GM19455 (cell line): ENCODE measurements around the gene PPIL3.

Source experiments
- ATAC-seq: cut with Tn5 transposase; IDR thresholded peaks from one replicate; pipeline ENCODE4 v1.9.1; 2021; ENCODE audit not compliant: unreplicated experiment

Gene PPIL3

DNA sequence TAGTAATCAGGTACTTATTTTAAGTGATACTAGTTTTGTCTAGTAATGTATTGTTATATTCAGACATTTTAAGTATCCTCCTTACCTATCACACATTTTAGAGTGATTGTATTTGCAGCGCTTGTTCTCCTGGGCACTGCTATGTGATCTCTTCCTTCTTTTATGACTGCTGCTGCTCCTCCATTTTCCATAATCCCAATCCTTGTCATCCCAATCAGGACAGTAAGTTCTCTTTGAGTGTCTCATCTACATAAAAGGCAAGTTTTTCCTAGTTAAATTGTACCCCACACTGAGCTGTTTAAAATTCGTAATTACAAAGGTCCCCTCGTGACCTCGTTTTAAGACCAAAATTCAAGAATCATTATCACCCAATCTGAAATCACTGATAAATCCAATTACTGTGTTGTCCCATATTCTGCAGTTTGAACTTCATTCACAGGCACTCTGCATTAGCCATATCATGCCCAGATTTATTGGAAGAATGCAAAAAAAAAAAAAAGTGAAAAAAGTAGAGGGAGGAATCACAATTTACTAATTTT, 27.2 kb downstream of the PPIL3 start:
- no peak for ATAC-seq

DNA sequence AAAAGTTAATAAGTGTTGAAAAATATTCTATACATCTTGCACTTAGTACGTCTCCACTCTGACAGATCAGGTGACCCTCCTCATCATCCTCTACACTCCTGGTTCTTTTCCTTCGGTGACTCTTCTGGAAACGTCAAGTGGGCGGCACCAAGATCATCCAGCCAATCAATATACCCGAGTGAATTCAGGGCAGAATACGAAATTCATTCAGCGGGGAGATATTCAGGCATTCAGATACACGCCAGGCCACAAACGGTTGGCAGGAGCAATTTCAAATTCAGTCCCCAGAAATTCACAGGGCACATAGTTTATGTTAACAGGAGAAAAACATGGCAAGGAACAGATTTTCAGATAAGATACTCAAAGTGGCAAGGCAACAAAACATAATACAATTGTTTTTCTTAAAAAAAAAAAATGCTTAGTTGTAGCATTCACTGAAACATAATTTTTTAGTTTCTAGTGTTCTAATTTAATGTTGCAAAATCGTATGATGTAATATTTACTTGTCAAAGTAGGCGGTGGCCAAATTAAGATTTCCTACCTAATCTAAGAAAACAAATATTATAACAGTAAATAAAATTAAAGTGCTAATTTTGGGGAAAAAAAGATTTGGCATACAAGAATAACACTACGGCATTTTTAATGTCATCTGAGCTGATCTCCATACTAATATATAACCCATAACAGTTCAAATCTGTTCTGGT, 28.6 kb downstream of the PPIL3 start:
- ATAC-seq: no peak

DNA sequence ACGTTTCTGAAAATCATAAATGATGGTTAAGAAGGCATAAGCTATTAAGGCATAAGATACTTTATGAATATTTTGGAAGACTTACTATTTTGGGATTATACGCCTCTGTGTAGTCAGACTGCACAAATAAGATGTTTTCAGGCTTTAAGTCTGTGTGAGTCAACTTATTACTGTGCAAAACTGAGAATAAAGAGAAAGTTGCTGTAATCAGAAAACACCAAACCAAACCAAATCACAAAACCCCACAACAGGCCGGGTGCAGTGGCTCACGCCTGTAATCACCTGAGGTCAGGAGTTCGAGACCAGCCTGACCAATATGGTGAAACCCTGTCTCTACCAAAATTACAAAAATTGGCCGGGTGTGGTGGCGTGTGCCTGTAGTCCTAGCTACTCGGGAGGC, 32.1 kb downstream of the PPIL3 start:
- no peak for ATAC-seq

GRCh38 chr2:200852605-200853004, 36.3 kb downstream of the PPIL3 start:
- no peak for ATAC-seq

DNA sequence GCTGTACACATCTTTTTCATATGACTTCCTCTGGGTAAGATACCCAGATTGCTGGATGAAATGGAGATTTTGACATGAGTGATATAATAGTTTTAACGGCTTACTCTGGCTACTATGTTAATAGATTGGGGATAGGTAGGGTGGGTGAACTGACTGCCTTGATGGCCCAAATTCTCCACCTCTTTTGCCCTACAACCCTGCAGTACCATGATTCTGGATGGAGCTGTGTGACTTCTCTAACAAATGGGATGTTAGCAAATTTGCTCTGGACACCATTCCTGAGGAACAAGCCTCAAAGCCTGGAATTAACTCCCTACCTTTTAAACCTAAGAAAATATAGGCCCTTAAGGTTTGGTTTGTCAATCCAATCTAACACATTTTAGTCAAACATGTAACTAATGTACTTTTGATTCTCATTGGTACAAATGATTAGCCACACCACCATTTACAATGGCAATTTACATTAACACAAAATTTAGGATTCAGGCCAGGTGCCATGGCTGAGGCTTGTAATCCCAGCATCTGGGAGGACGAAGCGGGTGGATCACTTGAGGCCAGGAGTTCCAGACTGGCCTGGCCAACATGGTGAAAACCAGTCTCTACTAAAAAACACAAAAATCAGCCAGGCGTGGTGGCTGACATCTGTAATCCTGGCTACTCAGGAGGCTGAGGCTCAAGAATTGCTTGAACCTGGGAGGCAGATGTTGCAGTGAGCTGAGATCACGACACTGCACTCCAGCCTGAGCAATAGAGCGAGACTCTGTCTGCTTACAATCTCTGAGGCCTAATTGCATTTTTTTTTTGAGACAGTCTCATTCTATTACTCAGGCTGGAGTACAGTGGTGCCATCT, 37.3 kb downstream of the PPIL3 start:
- no peak for ATAC-seq

GRCh38 chr2:200850512-200851256, 38.2 kb downstream of the PPIL3 start:
- ATAC-seq: no peak

GRCh38 chr2:200847939-200848338, 40.9 kb downstream of the PPIL3 start:
- ATAC-seq: no peak

DNA sequence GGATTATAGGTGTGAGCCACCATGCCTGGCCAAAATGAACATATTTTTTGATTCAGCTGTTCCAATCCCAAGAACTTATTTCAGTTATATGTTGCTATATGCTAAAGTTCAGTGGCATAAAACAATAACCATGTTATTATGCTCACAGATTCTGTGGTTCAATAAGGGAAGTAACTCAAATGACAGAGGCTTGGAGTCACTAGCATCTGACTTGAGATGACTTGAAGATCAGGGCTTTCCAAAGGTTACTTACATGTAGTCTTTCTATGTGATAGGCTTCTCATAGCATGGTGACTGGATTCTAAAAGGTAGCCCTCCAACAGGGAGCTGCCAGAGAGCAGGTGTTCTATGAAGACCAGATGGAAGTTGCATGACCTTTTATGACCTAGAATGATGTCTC, 41.6 kb downstream of the PPIL3 start:
- ATAC-seq: no peak

DNA sequence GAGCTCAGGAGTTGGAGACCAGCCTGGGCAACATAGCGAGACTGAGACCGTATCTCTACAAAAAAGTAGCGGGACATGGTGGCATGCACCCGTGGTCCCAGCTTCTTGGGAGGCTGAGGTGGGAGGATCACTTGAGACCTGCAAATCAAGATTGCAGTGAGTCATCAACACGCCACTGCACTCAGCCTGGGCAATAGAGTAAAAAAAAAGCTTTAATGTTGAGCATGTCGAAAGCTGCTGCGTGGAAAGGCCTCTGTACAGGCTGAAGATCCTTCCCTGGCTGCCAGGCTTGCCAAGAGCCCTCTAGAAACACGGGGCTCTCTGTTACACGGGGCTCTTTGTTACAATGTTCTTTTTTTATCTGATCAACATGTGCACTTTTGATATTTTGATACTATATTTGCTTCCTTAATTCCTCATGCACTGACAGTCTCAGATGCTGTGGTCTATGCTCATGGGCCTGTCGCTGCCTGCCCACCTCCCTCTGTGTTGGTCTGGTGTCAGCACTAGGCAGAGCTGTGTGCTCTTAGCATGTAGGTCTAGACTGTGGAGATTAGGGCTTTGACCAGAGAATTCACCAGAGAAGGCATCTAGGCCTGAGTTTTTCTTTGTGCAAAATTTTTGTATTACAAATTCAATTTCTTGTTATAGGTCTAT, 43.1 kb downstream of the PPIL3 start:
- no peak for ATAC-seq

DNA sequence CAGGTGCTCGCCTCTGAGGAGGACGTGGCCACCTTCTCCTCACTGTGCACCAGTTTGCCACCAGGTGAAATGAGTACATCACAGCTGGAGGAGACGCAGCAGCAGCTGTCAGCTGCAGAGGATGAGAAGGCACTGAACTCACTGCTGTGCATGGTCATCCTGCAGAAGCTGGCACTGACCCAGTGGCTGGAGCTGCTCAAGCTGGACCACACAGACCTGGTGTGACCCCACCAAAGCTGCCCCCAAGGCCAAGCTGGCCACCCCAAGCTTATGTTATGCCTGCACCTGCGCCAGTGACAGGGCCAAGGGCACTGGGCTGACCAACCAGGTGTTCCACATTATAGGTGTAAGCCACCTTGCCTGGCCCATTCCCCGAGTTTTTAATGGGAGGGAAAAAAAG, 43.7 kb downstream of the PPIL3 start:
- no peak for ATAC-seq

DNA sequence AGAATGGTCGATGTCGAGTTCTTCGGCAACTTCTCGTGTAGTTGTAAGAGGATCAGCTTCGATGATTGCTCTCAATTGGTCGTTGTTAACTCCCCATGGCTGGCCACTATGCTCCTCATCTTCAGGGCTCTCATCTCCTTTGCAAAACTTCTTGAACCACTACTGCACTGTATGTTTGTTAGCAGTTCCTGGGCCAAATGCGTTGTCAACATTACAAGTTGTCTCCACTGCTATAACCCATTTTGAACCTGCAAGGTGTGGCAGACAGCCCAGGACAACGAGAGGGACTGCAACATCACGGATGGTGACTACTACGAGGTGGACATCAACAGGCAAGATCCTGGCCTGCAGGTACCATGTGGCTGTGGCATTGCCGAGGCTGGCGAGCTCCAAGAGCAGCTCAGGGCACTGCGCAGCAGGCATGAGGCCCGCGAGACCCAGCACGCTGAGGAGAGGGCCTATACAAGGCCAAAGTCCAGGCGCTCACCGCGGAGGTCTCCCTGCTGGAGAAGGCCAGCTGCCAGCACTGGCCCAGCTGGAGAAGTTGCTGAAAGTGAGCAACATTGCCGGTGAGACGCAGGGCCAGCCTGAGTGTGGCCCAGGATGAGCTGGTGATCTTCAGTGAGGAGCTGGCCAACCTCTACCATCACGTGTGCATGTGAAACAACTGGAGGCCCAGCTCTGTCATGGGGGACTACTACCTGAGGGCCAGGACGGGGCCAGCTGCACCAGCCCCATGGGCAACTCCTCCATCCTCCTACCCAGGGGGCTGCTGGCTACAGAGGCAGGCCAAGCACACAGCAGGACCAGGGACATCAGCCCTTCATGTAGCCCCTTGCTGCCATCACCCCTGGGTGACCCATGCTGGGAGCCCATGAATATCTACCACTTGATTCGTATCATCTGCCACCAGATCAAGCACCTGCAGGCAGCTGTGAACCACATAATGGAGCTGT, 44.6 kb downstream of the PPIL3 start:
- no peak for ATAC-seq

GRCh38 chr2:200839513-200839912, 49.4 kb downstream of the PPIL3 start:
- no peak for ATAC-seq

- no peak for ATAC-seq
Observed at GRCh38 chr2:200834701-200835100, 54.2 kb downstream of the PPIL3 start.

DNA sequence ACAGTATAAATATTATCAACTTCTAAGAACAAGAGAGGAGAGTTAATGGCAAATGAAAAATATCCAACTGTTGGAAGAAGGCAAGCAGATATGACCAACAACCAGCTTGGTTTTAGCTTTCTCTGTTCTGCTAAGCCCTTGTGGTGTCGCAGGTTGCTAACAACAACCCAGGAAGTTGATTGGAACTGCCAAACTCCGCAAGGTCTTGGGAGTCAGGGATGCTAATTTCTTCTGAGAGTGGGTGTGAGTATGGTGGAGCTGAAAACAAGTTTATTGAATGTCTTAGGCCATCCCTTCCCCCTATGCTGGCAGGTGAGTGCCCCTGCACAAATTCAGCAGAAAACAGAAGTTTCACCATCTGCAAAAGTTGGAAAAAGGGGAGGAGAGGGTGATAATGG, 59.6 kb downstream of the PPIL3 start:
- no peak for ATAC-seq

GRCh38 chr2:200828572-200829257, 60.2 kb downstream of the PPIL3 start:
- ATAC-seq: no peak

- no peak for ATAC-seq
Observed at GRCh38 chr2:200828104-200828503, 60.8 kb downstream of the PPIL3 start.

- ATAC-seq: no peak
Observed at GRCh38 chr2:200821686-200822245, 67.1 kb downstream of the PPIL3 start.
